Measurements from ENCODE around the gene NFATC3. TPM values are rescaled to one million over a fixed set of nuclear protein-coding genes. Genes with fewer than 3 reads are reported as not detected.

Gene NFATC3
- total RNA-seq, 1 donor: 153 TPM

DNA sequence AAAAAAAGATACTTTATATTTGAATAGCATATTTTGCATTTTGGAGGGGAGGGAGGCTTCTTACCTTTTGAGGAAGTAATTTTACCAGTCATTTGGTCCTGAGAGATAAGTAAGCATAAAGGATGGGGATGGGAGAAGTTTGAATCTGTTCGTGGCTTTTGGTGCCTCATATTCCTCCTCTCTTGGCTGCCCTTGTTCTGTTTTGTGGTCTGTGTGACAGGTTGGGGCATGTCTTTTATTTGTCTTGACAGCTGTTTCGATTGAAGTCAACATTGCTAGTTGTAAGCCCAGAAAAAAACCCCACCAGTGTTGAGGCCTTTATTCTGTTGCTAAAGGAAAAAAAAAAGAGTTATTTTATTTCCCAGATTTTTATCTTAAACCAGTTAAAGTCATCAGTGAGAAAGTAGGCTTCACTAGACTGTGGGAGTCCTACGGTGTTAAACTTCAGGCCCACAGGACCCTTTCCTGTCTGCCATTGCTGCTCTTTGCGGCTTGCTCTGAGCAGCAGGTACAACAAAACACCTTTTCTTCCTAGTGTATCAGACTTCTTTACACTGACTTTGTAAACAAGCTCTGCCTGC, 190.5 kb downstream of the NFATC3 start:
- Histone ChIP-seq H3K4me3 (ENCODE audit: low read length) (no peak overlapping the region), H3K4me1 (ENCODE audit: insufficient read depth, low read length) (peaks cover 73% of the 10 kb centered on the region)

DNA sequence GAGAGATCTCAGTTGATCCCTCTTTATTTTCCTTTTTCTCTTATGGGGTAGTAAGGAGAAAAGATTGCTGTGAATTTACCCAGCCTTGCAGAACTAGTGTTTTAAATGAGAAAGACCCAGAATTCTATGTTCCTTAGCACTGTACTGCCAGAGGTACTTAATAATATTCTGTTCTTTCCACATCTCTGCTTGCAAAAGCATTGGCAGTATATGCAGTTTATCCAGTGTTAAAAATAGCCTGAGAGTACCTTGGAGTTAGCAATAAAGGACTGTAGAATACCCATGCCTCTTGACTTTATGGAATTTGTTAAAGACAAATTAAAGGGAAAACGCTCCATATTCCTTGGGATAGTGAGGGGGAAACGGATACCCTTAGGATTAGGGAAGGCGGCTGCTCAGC, 191.1 kb downstream of the NFATC3 start:
- Histone ChIP-seq H3K27me3 (ENCODE audit: insufficient read depth, low read length) (no peaks in the 10 kb centered on the region), H3K4me1 (ENCODE audit: insufficient read depth, low read length) (peaks cover 77% of the 10 kb centered on the region), H3K4me3 (ENCODE audit: low read length) (no peak overlapping the region), H3K9me3 (ENCODE audit: low read depth, low read length) (no peaks in the 10 kb centered on the region)

More for the DNA sequence above, 190.5 kb downstream of the NFATC3 start:
- Histone ChIP-seq H3K27me3 (ENCODE audit: insufficient read depth, low read length) (no peaks in the 10 kb centered on the region), H3K9me3 (ENCODE audit: low read depth, low read length) (no peaks in the 10 kb centered on the region)

Other genes starting within 250 kb of the NFATC3 start
- 38.5 TPM for gene THAP11, start 243.1 kb upstream of the NFATC3 start, total RNA-seq
- 89.1 TPM for gene NUTF2, start 238.4 kb upstream of the NFATC3 start, total RNA-seq
- 20.8 TPM for gene CENPT, start 237.7 kb upstream of the NFATC3 start, total RNA-seq
- gene EDC4, start 212.3 kb upstream of the NFATC3 start, total RNA-seq: 48.1 TPM
- gene NRN1L, start 200.5 kb upstream of the NFATC3 start, total RNA-seq: not detected
- gene PSKH1, start 192.1 kb upstream of the NFATC3 start, total RNA-seq: 4.3 TPM
- gene CTRL, start 153.5 kb upstream of the NFATC3 start, total RNA-seq: 6.3 TPM
- 69.4 TPM for gene PSMB10, start 148.5 kb upstream of the NFATC3 start, total RNA-seq
- gene LCAT, start 141.2 kb upstream of the NFATC3 start, total RNA-seq: 0.84 TPM
- 6.9 TPM for gene SLC12A4, start 116.7 kb upstream of the NFATC3 start, total RNA-seq
- 0.21 TPM for gene DPEP3, start 104.9 kb upstream of the NFATC3 start, total RNA-seq
- 17.2 TPM for gene DPEP2, start 85.9 kb upstream of the NFATC3 start, total RNA-seq
- not detected for gene DPEP2NB, start 69.5 kb upstream of the NFATC3 start, total RNA-seq
- gene DDX28, start 62.1 kb upstream of the NFATC3 start, total RNA-seq: 29.7 TPM
- gene DUS2, start 62.1 kb upstream of the NFATC3 start, total RNA-seq: 11.3 TPM
- gene ESRP2, start 150.8 kb downstream of the NFATC3 start, total RNA-seq: 0.10 TPM
- 10.1 TPM for gene PLA2G15, start 160.0 kb downstream of the NFATC3 start, total RNA-seq
- gene SLC7A6, start 179.2 kb downstream of the NFATC3 start, total RNA-seq: 76.8 TPM
- gene SLC7A6OS, start 225.6 kb downstream of the NFATC3 start, total RNA-seq: 32.3 TPM
- 33.1 TPM for gene PRMT7, start 225.6 kb downstream of the NFATC3 start, total RNA-seq